HUDEP-2 (cell line): ENCODE measurements around the gene HBP1.
"Not testable (repeated sequence)": the region's sequence is repeated elsewhere in the genome, so short reads cannot be mapped to it uniquely, and the experiment has no call there.

Experiments used
- DNase-seq, 76 experiments: peaks; one replicate each; lab custom pipeline; 2025; ENCODE audit not compliant: unreplicated experiment in 76 of 76; lab: John Stamatoyannopoulos, UW

Gene HBP1

GRCh38 chr7:107220356-107220755 lies 51.6 kb downstream of the HBP1 start:
- no peak for DNase-seq

DNA sequence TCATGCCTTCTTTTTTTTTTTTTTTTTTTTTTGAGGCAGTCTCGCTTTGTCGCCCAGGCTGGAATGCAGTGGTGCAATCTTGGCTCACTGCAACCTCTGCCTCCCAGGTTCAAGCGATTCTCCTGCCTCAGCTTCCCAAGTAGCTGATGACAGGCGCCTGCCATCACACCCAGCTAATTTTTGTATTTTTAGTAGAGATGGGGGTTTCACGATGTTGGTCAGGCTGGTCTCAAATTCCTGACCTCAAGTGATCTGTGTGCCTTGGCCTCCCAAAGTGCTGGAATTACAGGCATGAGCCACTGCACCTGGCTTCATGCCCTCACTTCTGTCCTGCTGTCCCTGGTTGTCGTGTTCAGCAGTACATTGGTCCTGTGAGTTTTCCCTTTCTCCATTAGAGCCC lies 52.0 kb downstream of the HBP1 start:
- not testable (repeated sequence) for DNase-seq

DNA sequence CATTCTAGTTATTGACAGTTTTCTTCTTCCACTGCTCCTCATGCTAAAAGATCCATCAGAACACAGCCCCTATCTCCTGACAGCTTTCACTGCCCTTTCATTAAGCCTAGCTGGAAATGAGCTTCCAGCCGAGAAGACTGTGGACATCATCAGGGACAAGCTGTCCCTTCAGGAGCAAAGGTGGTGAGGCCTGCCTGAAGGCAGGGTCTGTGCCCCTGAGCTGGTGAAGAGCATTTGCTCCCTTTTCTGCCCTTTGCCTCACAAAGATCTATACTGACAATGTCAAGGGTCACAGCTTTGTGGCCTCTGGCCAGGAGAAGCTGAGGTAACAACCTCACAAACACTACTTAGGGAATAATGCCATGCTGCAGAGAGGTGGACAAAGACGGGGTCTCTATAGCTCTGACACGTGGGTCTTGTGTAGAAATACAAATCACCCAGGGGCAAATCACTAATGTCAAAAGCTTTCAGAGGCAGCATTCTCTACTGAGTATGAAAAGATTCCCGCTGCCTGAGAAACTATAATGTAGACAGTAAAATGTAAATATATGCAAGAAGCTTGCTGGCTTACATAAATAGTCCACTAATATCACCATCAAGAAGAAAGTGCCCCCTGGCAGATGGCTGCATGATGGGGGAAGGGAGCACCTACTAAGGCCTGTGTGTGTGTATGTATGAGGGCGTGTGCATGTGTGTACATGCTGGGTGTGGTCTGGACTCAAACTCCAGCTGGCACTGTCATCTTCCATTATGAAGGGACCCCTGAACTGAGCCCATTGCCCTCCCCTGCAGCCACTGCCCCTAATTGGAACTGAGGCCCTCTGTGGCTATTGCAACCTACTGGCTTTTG lies 55.8 kb downstream of the HBP1 start:
- DNase-seq, result no peak

- DNase-seq, result no peak
Measured at GRCh38 chr7:107228291-107228690, 59.5 kb downstream of the HBP1 start.

DNA sequence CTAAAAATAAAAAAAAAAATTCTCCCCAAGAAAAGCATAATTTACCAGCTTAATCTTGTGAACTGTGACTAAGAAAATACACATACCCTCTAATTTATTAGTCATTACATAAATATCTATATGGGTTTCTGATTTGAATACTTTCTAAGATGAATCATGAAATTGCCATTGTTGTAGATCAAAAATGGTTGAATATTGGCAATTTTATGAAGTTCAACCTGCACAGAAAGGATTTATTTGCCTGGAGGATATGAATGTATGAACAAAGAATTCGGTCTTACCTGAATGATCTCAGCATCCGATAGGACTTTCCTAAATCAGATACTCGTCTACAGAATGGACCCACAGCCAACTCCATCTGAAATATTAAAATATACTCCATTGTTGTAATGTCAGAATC lies 61.5 kb downstream of the HBP1 start:
- no peak for DNase-seq

GRCh38 chr7:107232568-107233090 lies 63.8 kb downstream of the HBP1 start:
- no peak for DNase-seq

DNA sequence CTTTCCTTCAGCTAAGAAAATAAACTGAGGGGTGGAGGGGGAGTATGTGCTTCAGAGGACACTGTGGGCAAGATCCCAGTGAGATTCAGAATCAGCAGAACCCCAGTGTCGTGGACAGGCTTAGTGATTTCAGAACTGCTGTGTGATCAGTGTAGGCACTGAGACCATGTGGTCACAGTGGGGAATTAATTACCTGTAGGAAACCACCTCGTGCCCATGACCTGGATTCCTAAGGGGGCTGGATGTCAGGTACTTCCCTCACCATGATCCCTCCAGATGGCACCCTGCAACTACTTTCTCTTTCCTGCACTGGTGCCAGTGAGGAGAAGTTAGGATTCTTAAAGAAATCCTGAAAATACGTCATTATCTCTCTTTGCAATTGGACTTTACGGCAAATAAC lies 64.4 kb downstream of the HBP1 start:
- DNase-seq, result no peak

DNA sequence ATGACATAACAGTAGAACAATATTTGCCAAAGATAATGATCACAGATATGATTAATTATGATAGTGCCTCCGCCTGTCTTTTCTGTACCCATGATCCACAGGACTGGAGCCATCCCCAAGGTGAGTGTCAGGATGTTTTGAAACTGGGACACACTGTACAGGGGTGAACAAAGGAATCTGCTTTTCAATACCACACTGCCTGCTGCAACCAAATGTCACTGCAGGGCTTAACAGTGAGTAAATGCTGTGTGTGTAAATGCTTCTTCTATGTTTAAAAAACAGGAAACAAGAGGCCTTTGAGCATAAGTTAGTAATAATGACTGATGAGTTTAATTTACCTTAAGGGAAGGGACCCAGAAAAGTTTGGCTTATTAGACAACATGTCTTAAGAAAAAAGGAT lies 65.2 kb downstream of the HBP1 start:
- no peak for DNase-seq

DNA sequence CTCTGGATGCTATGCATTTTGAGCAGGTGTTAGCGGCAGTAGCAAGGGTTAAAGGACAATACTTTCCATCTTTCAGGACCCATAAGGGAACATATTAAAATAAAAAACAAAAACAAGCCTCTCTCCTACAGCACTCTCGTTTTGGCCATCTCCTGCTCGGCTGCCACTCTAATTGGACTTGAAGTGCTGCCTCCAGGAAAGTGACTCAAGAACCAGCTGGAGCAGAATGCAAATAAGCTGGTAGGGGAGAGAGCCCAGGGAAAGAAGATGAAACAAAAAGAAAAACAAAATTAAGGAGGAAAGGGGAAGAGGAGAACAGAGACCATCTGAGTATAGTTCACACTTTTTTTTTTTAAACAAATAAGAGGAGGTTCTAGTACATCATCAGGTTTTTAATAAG lies 65.6 kb downstream of the HBP1 start:
- DNase-seq, result no peak

DNA sequence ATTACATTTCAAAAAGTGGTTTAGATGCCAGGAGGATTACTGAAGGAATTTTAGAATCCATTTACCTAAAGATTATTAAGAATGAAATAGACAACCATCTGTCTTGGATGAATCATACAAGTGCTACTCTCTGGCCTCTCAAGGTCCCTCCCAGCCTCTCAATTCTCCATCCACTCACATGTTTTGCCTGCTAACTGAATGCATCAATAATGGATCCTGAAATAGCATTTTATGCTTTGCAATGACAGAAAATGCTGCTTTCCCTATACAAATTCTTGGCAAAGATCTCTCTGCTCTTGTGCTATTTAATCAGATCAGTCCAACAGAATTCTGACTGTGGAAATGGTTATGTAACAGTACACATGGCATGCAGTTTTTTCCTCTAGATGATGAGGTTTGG lies 68.1 kb downstream of the HBP1 start:
- no peak for DNase-seq

GRCh38 chr7:107237451-107237850 lies 68.6 kb downstream of the HBP1 start:
- no peak for DNase-seq

GRCh38 chr7:107242267-107242666 lies 73.5 kb downstream of the HBP1 start:
- no peak for DNase-seq

DNA sequence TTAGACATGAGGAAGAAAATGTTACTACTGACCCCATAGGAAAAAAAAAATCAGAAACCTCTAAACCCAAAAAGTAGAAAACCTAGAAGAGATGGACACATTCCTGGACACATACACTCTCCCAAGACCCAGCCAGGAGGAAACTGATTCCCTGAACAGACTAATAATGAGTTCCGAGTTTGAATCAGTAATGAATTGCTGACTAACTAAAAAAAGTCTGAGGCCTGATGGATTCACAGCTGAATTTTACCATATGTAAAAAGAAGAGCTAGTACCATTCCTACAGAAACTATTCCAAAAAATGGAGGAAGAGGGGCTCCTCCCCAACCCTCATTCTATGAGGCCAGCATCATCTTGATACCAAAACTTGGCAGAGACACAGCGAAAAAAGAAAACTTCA lies 75.8 kb downstream of the HBP1 start:
- no peak for DNase-seq

DNA sequence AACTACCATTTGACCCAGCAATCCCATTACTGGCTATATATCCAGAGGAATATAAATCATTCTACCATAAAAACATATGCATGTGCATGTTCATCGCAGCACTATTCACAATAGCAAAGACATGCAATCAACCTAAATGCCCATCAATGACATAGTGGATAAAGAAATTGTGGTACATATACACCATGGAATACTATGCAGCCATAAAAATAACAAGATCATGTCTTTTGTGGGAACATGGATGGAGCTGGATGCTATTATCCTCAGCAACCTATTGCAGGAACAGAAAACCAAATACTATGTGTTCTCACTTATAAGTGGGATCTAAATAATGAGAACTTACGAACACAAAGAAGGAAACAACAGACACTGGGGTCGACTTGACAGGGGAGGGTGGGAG lies 78.0 kb downstream of the HBP1 start:
- not testable (repeated sequence) for DNase-seq

DNA sequence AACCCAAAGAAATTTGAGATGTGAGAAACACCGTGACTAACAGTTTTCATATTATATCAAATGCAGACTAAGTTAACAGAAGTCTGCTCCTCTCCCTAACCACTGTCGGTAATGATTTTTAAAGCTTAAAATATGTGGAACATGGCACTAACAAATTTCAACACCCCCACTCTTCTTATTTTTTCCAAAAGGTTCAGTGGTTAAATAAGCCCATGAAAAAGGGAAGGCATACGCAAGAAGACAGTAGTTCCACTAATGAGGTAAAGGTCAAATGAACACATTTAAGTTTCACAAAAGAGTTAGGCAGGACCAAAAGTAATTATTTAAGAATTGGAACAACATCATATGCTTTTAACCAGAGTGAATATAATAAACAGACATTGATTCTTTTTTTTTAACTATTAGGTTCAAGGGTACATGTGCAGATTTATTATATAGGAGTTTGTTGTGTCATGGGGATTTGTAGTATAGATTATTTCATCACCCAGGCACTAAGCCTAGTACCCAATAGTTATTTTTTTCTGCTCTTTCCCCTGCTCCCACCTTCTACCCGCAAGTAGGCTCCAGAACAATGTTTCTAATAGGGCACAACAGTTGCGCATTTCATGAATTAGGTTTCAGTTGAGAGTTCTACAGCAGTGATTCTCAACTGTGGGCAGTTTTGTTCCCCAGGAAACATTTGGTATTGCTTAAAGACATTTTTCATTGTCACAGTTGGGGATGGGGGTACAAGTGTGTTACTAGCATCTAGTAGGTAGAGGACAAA lies 79.9 kb downstream of the HBP1 start:
- DNase-seq, result no peak

DNA sequence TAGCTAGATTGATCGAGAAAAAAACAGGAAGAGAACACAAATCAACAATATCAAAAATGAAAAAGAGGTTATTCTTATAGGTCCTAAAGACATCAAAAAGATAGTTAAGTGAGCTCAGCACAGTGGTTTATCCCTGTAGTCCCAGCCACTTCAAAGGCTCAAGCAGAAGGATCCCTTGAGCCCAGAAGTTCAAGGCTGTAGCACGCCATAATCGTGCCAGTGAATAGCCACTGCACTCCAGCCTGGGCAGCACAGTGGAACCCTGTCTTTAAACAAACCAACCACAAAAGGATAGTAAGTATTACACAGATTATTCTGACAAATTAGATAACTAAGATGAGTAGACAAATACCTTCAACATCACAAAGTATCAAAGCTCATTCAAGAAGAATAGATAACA lies 83.2 kb downstream of the HBP1 start:
- no peak for DNase-seq
